Measurements from ENCODE around the gene ANKRD55.

The ANKRD55 gene

GRCh38 chr5:56078278-56079156 lies 154.6 kb downstream of the ANKRD55 start:
- DNase-seq (ENCODE audit: low read depth in 2 of 2) = no peak

GRCh38 chr5:56077796-56078233 lies 155.3 kb downstream of the ANKRD55 start:
- no peak for DNase-seq (ENCODE audit: low read depth in 2 of 2)

- DNase-seq (ENCODE audit: low read depth in 2 of 2) = no peak
Observed at GRCh38 chr5:56076486-56076885, 156.6 kb downstream of the ANKRD55 start.

GRCh38 chr5:56075361-56075760 lies 157.8 kb downstream of the ANKRD55 start:
- DNase-seq (ENCODE audit: low read depth in 2 of 2) = no peak

GRCh38 chr5:56072863-56073766 lies 160.0 kb downstream of the ANKRD55 start:
- no peak for DNase-seq (ENCODE audit: low read depth in 2 of 2)

- DNase-seq (ENCODE audit: low read depth in 2 of 2) = no peak
Observed at GRCh38 chr5:56071470-56071869, 161.7 kb downstream of the ANKRD55 start.

GRCh38 chr5:56070851-56071465 lies 162.2 kb downstream of the ANKRD55 start:
- no peak for DNase-seq (ENCODE audit: low read depth in 2 of 2)

GRCh38 chr5:56069652-56070226 lies 163.4 kb downstream of the ANKRD55 start:
- no peak for DNase-seq (ENCODE audit: low read depth in 2 of 2)

GRCh38 chr5:56066931-56067450 lies 166.1 kb downstream of the ANKRD55 start:
- DNase-seq (ENCODE audit: low read depth in 2 of 2) = no peak

GRCh38 chr5:56064984-56065383 lies 168.1 kb downstream of the ANKRD55 start:
- no peak for DNase-seq (ENCODE audit: low read depth in 2 of 2)

- no peak for DNase-seq (ENCODE audit: low read depth in 2 of 2)
Observed at GRCh38 chr5:56060276-56061110, 172.6 kb downstream of the ANKRD55 start.

- no peak for DNase-seq (ENCODE audit: low read depth in 2 of 2)
Observed at GRCh38 chr5:56059854-56060253, 173.3 kb downstream of the ANKRD55 start.

- no peak for DNase-seq (ENCODE audit: low read depth in 2 of 2)
Observed at GRCh38 chr5:56056875-56057274, 176.3 kb downstream of the ANKRD55 start.

- no peak for DNase-seq (ENCODE audit: low read depth in 2 of 2)
Observed at GRCh38 chr5:56055859-56056258, 177.3 kb downstream of the ANKRD55 start.

GRCh38 chr5:56055287-56055686 lies 177.8 kb downstream of the ANKRD55 start:
- DNase-seq (ENCODE audit: low read depth in 2 of 2) = no peak

GRCh38 chr5:56054666-56055065 lies 178.5 kb downstream of the ANKRD55 start:
- DNase-seq (ENCODE audit: low read depth in 2 of 2) = no peak

- DNase-seq (ENCODE audit: low read depth in 2 of 2) = no peak
Observed at GRCh38 chr5:56053363-56053762, 179.8 kb downstream of the ANKRD55 start.

- no peak for DNase-seq (ENCODE audit: low read depth in 2 of 2)
Observed at GRCh38 chr5:56052735-56053134, 180.4 kb downstream of the ANKRD55 start.

- DNase-seq (ENCODE audit: low read depth in 2 of 2) = no peak
Observed at GRCh38 chr5:56050551-56051255, 182.4 kb downstream of the ANKRD55 start.
